Right atrium auricular region (tissue), 2 donors: ENCODE data around the gene MCAT. TPM values are rescaled to one million over a fixed set of nuclear protein-coding genes. Genes with fewer than 3 reads are reported as not detected.

Experiments used
- DNase-seq: peaks from one replicate; pipeline ENCODE4 v3.0.0-alpha.2; 2019; ENCODE audit warnings: low spot score
- H3K27ac ChIP-seq, 2 donors: fragments of 200-600 bp; sonication (generic); 1 replicate in 1 of 2; 2 replicates in 1 of 2; pipeline ENCODE4 v1.5.1; 2016 to 2019
- H3K27me3 ChIP-seq, 2 donors: fragments of 200-600 bp; sonication (generic); one replicate each; pipeline versions ENCODE4 v1.5.1 to v1.6.0; 2017 to 2019
- H3K36me3 ChIP-seq: fragments of 200-600 bp; sonication (generic); one replicate; pipeline ENCODE4 v1.5.1; 2016
- H3K4me1 ChIP-seq, 2 donors: fragments of 200-600 bp; sonication (generic); one replicate each; pipeline versions ENCODE4 v1.5.1 to v1.6.0; 2017 to 2019
- H3K4me3 ChIP-seq, 2 donors: fragments of 200-600 bp; sonication (generic); 1 replicate in 1 of 2; 2 replicates in 1 of 2; pipeline ENCODE4 v1.5.1; 2017 to 2019; ENCODE audit warnings: mild to moderate bottlenecking in 1 of 2, moderate library complexity in 1 of 2
- H3K9me3 ChIP-seq, 2 donors: fragments of 200-600 bp; sonication (generic); one replicate each; pipeline ENCODE4 v1.5.1; 2019
- CTCF ChIP-seq, 2 donors: fragments of 200-600 bp; sonication (generic); IDR thresholded peaks; one replicate each; pipeline ENCODE4 v1.5.1; 2019; ENCODE audit warnings: antibody characterized with exemption in 2 of 2
- total RNA-seq, 2 donors: library from RNA; depleted of rRNA; stranded (reverse); fragments of >200 nt; gene quantifications; one replicate each; pipeline ENCODE4 v1.1.0, GENCODE V29; 2016

Gene MCAT
- total RNA-seq, 2 donors from 2014 or later = 16.1 to 17.6 TPM

- no peak for DNase-seq
- H3K36me3 ChIP-seq = no peaks in the 10 kb centered on the region
- H3K27ac ChIP-seq = no peak overlapping the region
- no peak for TF ChIP-seq CTCF (IDR thresholded peaks at IDR 0.05)
- H3K9me3 ChIP-seq = no peaks in the 10 kb centered on the region
- peaks cover 0 to 53% of the 10 kb centered on the region in 2 donors for H3K4me1 ChIP-seq
- H3K27me3 ChIP-seq = no peaks in the 10 kb centered on the region
- H3K4me3 ChIP-seq = no peak overlapping the region
These were observed 12.6 kb upstream of the MCAT start for GRCh38 chr22:43155789-43156188.

DNA sequence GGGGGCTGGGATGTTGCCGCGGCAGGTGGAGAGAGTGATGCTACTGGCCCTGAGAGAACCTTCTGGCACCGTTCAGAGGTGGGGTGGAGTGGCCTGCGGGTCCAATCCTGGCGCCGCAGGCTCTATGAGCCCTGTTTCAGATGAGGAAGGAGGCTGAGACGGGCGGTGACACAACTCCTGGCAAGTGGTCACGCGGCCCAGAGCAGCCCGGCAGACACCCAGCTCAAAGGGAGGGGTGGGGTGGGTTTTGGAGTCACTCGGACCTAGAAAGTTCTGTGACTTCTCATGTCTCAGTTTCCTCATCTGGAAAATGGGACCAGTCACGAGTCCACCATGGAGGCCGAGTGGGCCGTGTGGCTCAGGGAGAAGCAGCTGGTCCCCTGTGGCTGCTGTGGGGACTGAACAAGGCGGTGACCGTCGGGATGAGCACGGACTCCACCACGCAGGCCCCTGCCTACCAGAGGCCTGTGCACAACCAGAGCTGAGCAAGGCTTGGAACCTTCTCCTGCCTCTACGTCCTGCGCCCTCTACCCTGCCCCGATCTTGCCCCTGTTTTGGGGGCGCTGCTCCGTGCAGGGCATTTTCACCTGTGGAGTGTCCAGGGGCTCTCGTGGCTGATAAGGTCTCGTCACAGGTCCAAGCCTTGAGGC lies 11.8 kb upstream of the MCAT start:
- Histone ChIP-seq H3K4me1 (peaks cover 0 to 52% of the 10 kb centered on the region in 2 donors), H3K27ac (no peak overlapping the region), H3K4me3 (no peak overlapping the region), H3K9me3 (no peaks in the 10 kb centered on the region), H3K27me3 (no peaks in the 10 kb centered on the region), H3K36me3 (no peaks in the 10 kb centered on the region)
- TF ChIP-seq CTCF (IDR thresholded peaks at IDR 0.05) = no peak
- no peak for DNase-seq

DNA sequence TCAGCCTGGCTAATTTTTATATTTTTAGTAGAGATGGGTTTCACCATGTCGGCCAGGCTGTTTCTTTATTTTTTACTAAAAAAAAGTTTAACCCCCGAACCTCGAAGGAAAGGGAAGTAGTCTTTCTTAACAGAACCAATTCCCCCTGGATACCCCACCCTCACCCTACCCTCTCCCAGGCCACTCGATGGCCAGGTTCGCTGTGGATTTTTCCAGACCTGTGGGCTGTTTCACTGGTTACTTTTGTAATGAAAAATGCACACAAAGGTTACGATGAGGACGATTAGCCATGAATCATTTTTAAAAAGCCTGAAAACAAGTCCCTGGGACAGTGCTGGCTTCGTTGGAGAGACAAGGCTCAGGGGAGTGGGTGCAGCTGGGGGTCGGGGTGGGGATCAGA lies 10.7 kb upstream of the MCAT start:
- H3K27me3 ChIP-seq = no peaks in the 10 kb centered on the region
- no peak for TF ChIP-seq CTCF (IDR thresholded peaks at IDR 0.05)
- peaks cover 0 to 41% of the 10 kb centered on the region in 2 donors for H3K4me1 ChIP-seq
- no peaks in the 10 kb centered on the region for H3K9me3 ChIP-seq
- H3K4me3 ChIP-seq = no peak overlapping the region
- H3K36me3 ChIP-seq = no peaks in the 10 kb centered on the region
- H3K27ac ChIP-seq = no peak overlapping the region
- DNase-seq = no peak

DNA sequence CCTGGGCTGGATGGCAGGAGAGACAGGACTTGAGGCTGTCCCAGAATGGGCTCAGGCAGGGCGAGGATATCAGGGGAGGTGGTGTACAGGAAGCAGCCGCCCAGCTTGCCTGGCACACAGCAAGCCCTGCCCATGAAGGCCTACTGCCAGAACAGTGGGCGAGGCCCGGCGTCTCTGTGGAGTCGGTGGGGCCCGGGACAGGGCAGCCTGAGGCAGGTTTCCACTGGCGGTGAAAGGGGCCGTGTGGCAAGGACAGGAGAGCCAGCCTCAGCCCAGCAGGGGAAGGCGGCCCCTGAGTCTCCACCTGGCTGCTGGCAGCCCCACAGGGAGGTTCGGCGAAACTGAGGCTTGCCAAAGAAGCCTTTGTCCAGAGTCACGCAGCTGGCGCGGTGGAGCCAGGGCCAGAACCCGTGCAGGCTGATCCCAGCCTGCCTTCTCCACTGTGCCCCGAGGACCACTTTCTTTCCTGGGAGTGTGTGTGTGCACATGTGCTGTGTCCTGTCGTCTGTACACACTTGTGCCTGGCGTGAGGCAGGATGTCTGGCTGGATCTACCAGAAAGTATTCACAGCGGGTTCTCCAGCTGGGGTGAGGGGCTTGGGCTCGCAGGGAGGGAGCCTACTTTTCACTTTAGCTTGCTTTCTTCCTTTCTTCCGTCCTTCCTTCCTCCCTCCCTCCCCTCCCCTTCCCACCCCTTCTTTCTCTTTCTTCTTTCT lies 9.3 kb upstream of the MCAT start:
- TF ChIP-seq CTCF (IDR thresholded peaks at IDR 0.05) = no peak
- H3K27ac ChIP-seq = peak overlapping the region; percentile 86 to 93
- no peaks in the 10 kb centered on the region for H3K36me3 ChIP-seq
- no peaks in the 10 kb centered on the region for H3K9me3 ChIP-seq
- peak overlapping the region; percentile 64 to 96 for H3K4me3 ChIP-seq
- peak; percentile 80 for DNase-seq
- H3K27me3 ChIP-seq = no peaks in the 10 kb centered on the region
- peaks cover 0 to 36% of the 10 kb centered on the region in 2 donors for H3K4me1 ChIP-seq

- peak overlapping the region; percentile 86 to 93 for H3K27ac ChIP-seq
- no peak for TF ChIP-seq CTCF (IDR thresholded peaks at IDR 0.05)
- H3K27me3 ChIP-seq = no peaks in the 10 kb centered on the region
- peak overlapping the region; percentile 64 to 96 for H3K4me3 ChIP-seq
- H3K36me3 ChIP-seq = no peaks in the 10 kb centered on the region
- no peaks in the 10 kb centered on the region for H3K9me3 ChIP-seq
- peaks cover 0 to 36% of the 10 kb centered on the region in 2 donors for H3K4me1 ChIP-seq
- no peak for DNase-seq
These were observed 8.8 kb upstream of the MCAT start for GRCh38 chr22:43152003-43152356.
